A204.1 (cell line): ENCODE measurements around the gene MAZ.
"Not testable (repeated sequence)": the region's sequence is repeated elsewhere in the genome, so short reads cannot be mapped to it uniquely, and the experiment has no call there.

Experiments used
- FAIRE-seq: peaks from 2 replicates; lab custom pipeline; 2012; peaks lifted over from hg19 to GRCh38; lab: Jason Lieb, UNC

The MAZ gene

GRCh38 chr16:29806099-29806579 lies at the start of gene MAZ:
TSS of gene MAZ (plus strand) at chr16:29806529. CDS start at chr16:29806702, 173 bp downstream.
- no peak for FAIRE-seq

- FAIRE-seq = no peak
Measured at GRCh38 chr16:29756654-29757053, 49.7 kb upstream of the MAZ start.

GRCh38 chr16:29757086-29757485 lies 49.2 kb upstream of the MAZ start:
- not testable (repeated sequence) for FAIRE-seq

- no peak for FAIRE-seq
Measured at GRCh38 chr16:29757950-29758466, 48.3 kb upstream of the MAZ start.

GRCh38 chr16:29760567-29761279 lies 45.6 kb upstream of the MAZ start:
- FAIRE-seq = no peak

- FAIRE-seq = not testable (repeated sequence)
Measured at GRCh38 chr16:29761280-29761651, 45.1 kb upstream of the MAZ start.

- no peak for FAIRE-seq
Measured at GRCh38 chr16:29761882-29762281, 44.4 kb upstream of the MAZ start.

- FAIRE-seq = no peak
Measured at GRCh38 chr16:29763326-29763725, 43.0 kb upstream of the MAZ start.

GRCh38 chr16:29765167-29766032 lies 40.9 kb upstream of the MAZ start:
- no peak for FAIRE-seq

GRCh38 chr16:29766571-29766970 lies 39.8 kb upstream of the MAZ start:
- FAIRE-seq = no peak

- FAIRE-seq = no peak
Measured at GRCh38 chr16:29767062-29767461, 39.3 kb upstream of the MAZ start.

- FAIRE-seq = no peak
Measured at GRCh38 chr16:29769507-29769906, 36.8 kb upstream of the MAZ start.

- no peak for FAIRE-seq
Measured at GRCh38 chr16:29770250-29770929, 35.9 kb upstream of the MAZ start.

- not testable (repeated sequence) for FAIRE-seq
Measured at GRCh38 chr16:29772330-29772729, 34.0 kb upstream of the MAZ start.

- no peak for FAIRE-seq
Measured at GRCh38 chr16:29774730-29775129, 31.6 kb upstream of the MAZ start.

- FAIRE-seq = no peak
Measured at GRCh38 chr16:29775742-29776408, 30.5 kb upstream of the MAZ start.

GRCh38 chr16:29777576-29778350 lies 28.6 kb upstream of the MAZ start, which contains the start of gene ZG16:
TSS of gene ZG16 (plus strand) at chr16:29778256. CDS start at chr16:29779267, 1,011 bp downstream.
- no peak for FAIRE-seq

- FAIRE-seq = no peak
Measured at GRCh38 chr16:29779474-29779873, 26.9 kb upstream of the MAZ start.

GRCh38 chr16:29783094-29783953 lies 23.0 kb upstream of the MAZ start:
- not testable (repeated sequence) for FAIRE-seq

GRCh38 chr16:29784157-29784556 lies 22.2 kb upstream of the MAZ start:
- FAIRE-seq = no peak
